K562 (cell line): Measurements from ENCODE around the gene USP48. TPM values are rescaled to one million over a fixed set of nuclear protein-coding genes. Genes with fewer than 3 reads are reported as not detected.
A peak's percentile ranks its signal among the peaks of the same experiment; 100 is the strongest.

Experiments
- ATAC-seq: fragments of 200-7000 bp; cut with Tn5 transposase; 3 replicates; pipeline ENCODE4 v1.9.1; 2020; ENCODE audit warnings: moderate library complexity
- BruUV-seq: library from RNA; stranded (reverse); fragments of 400-500 nt; replicated peaks from 2 replicates; lab custom pipeline; 2021; lab: Mats Ljungman, UMichigan
- CTCF ChIA-PET: fragments of 300-600 bp; formaldehyde crosslinking; extraction: SDS; loops from one replicate; lab custom pipeline; 2021; ENCODE audit warnings: low intra/inter-chr PET ratio; lab: Yijun Ruan, JAX
- POLR2A ChIA-PET: fragments of 300-600, 350-650 bp; sonication (Branson Sonifier 250); formaldehyde crosslinking; extraction: SDS; loops from one replicate; lab custom pipeline; 2021; ENCODE audit warnings: antibody characterized with exemption, inconsistent platforms; lab: Yijun Ruan, JAX
- DNase-seq, 4 experiments: peaks; one replicate each; pipeline versions ENCODE4 v3.0.0 to v3.0.0-alpha.2; 2011 to 2018; ENCODE audit warnings: low spot score in 3 of 4, mixed read lengths in 3 of 4; ENCODE audit errors: extremely low read depth in 1 of 4
- FAIRE-seq: peaks from 2 replicates; lab custom pipeline; 2011; peaks lifted over from hg19 to GRCh38; lab: Jason Lieb, UNC
- H2AFZ ChIP-seq: 2 replicates; pipeline ENCODE4 v1.6.0; 2011; ENCODE audit warnings: low read depth, low read length, control low read depth, inconsistent platforms
- H3K27ac ChIP-seq: fragments of 200-600 bp; 3 replicates; pipeline ENCODE4 v1.8.0; 2011; ENCODE audit warnings: low read depth, mild to moderate bottlenecking, control low read depth, inconsistent platforms, low read length, moderate library complexity, mixed read lengths; ENCODE audit errors: extremely low read depth
- H3K27me3 ChIP-seq, 2 experiments: fragments of 300-600 bp in 1 of 2; 2 replicates in 1 of 2; 3 replicates in 1 of 2; pipeline versions ENCODE4 v1.6.0 to v1.8.0; 2011; ENCODE audit warnings: inconsistent platforms in 2 of 2, low read length in 2 of 2, mild to moderate bottlenecking in 1 of 2, mixed read lengths in 1 of 2, moderate library complexity in 1 of 2; ENCODE audit not compliant: control insufficient read depth in 2 of 2, insufficient read depth in 2 of 2
- H3K36me3 ChIP-seq: fragments of 300-600 bp; 3 replicates; pipeline ENCODE4 v1.8.0; 2011; ENCODE audit warnings: mild to moderate bottlenecking, low read length, inconsistent platforms; ENCODE audit not compliant: control insufficient read depth, insufficient read depth
- H3K4me1 ChIP-seq, 2 experiments: fragments of 200-600 bp in 1 of 2; replicated peaks in 1 of 2; 2 replicates in 1 of 2; 3 replicates in 1 of 2; pipeline versions ENCODE4 v1.5.1 to v1.8.0; 2011; ENCODE audit warnings: inconsistent platforms in 2 of 2, low read length in 2 of 2, mild to moderate bottlenecking in 1 of 2, mixed read lengths in 1 of 2, moderate library complexity in 1 of 2; ENCODE audit not compliant: control insufficient read depth in 2 of 2, insufficient read depth in 2 of 2
- H3K4me2 ChIP-seq: 2 replicates; pipeline ENCODE4 v1.6.1; 2011; ENCODE audit warnings: low read length, control low read depth, inconsistent platforms, mixed read lengths; ENCODE audit not compliant: insufficient read depth
- H3K4me3 ChIP-seq: fragments of 200-600 bp; sonication (generic), shearing (Covaris generic); 2 replicates; pipeline ENCODE4 v1.5.1; 2016; ENCODE audit warnings: control low read depth, inconsistent platforms
- H3K79me2 ChIP-seq: fragments of 200-600 bp; 3 replicates; pipeline ENCODE4 v1.8.0; 2011; ENCODE audit warnings: low read length, inconsistent platforms; ENCODE audit not compliant: control insufficient read depth, insufficient read depth
- H3K9ac ChIP-seq, 2 experiments: 2 replicates each; pipeline versions ENCODE4 v1.6.0 to v1.6.1; 2011; ENCODE audit warnings: low read depth in 2 of 2, low read length in 2 of 2, control low read depth in 1 of 2, inconsistent platforms in 1 of 2, mild to moderate bottlenecking in 1 of 2, mixed read lengths in 1 of 2; ENCODE audit not compliant: insufficient read depth in 1 of 2
- H3K9me1 ChIP-seq: one replicate; pipeline ENCODE4 v1.6.0; 2011; ENCODE audit warnings: inconsistent platforms, mild to moderate bottlenecking, low read length, moderate library complexity; ENCODE audit not compliant: control insufficient read depth, insufficient read depth
- H3K9me3 ChIP-seq: replicated peaks from 2 replicates; pipeline ENCODE4 v1.5.1; 2011; ENCODE audit warnings: low read depth, low read length, inconsistent platforms; ENCODE audit not compliant: control insufficient read depth, insufficient read depth
- H4K20me1 ChIP-seq: replicated peaks from 2 replicates; pipeline ENCODE4 v1.6.1; 2011; ENCODE audit warnings: low read length, inconsistent platforms, mixed read lengths; ENCODE audit not compliant: control insufficient read depth, insufficient read depth
- ARID1B ChIP-seq: fragments of 450-650 bp; IDR thresholded peaks from 2 replicates; pipeline ENCODE4 v1.6.1; 2016; ENCODE audit warnings: antibody characterized with exemption, mild to moderate bottlenecking, inconsistent platforms
- BRD9 ChIP-seq: fragments of 450-650 bp; IDR thresholded peaks from 2 replicates; pipeline ENCODE4 v1.6.1; 2018; ENCODE audit warnings: low read depth; ENCODE audit not compliant: partially characterized antibody
- CHD2 ChIP-seq: IDR thresholded peaks from 2 replicates; pipeline ENCODE4 v1.6.1; 2011; ENCODE audit warnings: low read depth, low read length
- DPF2 ChIP-seq: fragments of 450-650 bp; IDR thresholded peaks from 2 replicates; pipeline ENCODE4 v1.6.1; 2016
- HDAC1 ChIP-seq, 2 experiments: fragments of 450-650 bp; IDR thresholded peaks; 2 replicates each; pipeline ENCODE4 v1.6.1; 2016 to 2017; ENCODE audit warnings: inconsistent platforms in 1 of 2, mild to moderate bottlenecking in 1 of 2, moderate library complexity in 1 of 2
- HOXB6 ChIP-seq: fragments of 250-450 bp; sonication (Bioruptor Pico); IDR thresholded peaks from 2 replicates; pipeline ENCODE4 v1.5.1; 2022; ENCODE audit warnings: mild to moderate bottlenecking, borderline replicate concordance
- MED1 ChIP-seq: sonication (generic); formaldehyde crosslinking; IDR thresholded peaks from 2 replicates; pipeline ENCODE4 v1.8.1; 2023; ENCODE audit warnings: missing genetic modification reagents, borderline replicate concordance
- MTA2 ChIP-seq: fragments of 450-650 bp; IDR thresholded peaks from 2 replicates; pipeline ENCODE4 v1.6.1; 2016; ENCODE audit warnings: low read depth
- SMARCE1 ChIP-seq: fragments of 450-650 bp; IDR thresholded peaks from 2 replicates; pipeline ENCODE4 v1.7.1; 2016; ENCODE audit warnings: mild to moderate bottlenecking
- ZNF384 ChIP-seq: IDR thresholded peaks from 2 replicates; pipeline ENCODE4 v1.6.1; 2012; ENCODE audit warnings: low read depth, low read length, improper control_type of control experiment
- WGBS: fragments of 100-300 bp; shearing (Covaris generic); methylation state at CpG from one replicate; pipeline ENCODE4 v1.1.6; 2016; ENCODE audit warnings: low coverage, mixed read lengths; ENCODE audit not compliant: insufficient coverage; ENCODE audit errors: missing lambda C conversion rate; 5-methylcytosine and 5-hydroxymethylcytosine counted together
- in situ Hi-C: fragments of 300-500 bp; cut with MboI; formaldehyde crosslinking; loops from 4 replicates; pipeline ENCODE4 v1.15.0; 2018; ENCODE audit warnings: inconsistent platforms, mixed read lengths
- intact Hi-C: fragments of 100-400 bp; cut with micrococcal nuclease; formaldehyde crosslinking; loops from 2 replicates; pipeline ENCODE4 v1.14.2; 2022
- polyA plus RNA-seq, 8 experiments: library from polyadenylated mRNA; depleted of rRNA in 4 of 8; stranded (reverse) in 5 of 8; unstranded in 3 of 8; fragments of >200 nt; fragmentation: Nextera tagmentation in 2 of 8; fragmentation: Illumina TruSeq in 1 of 8; extraction: Ambion mirVana in 2 of 8; extraction: Trizol in 1 of 8; gene quantifications; 2 replicates each; pipeline versions ENCODE4 v1.2.1 to v1.2.3, GENCODE V29; 2011 to 2014; ENCODE audit warnings: inconsistent platforms in 1 of 8, missing spikeins in 1 of 8
- total RNA-seq, 7 experiments: library from RNA; depleted of rRNA in 6 of 7; stranded (reverse); fragments of >200 nt in 6 of 7; fragmentation: Illumina TruSeq in 2 of 7; extraction: Trizol in 2 of 7; gene quantifications; 2 replicates each; pipeline versions ENCODE4 v1.2.1 to v1.2.3, GENCODE V29; 2011 to 2021; ENCODE audit warnings: low replicate concordance in 1 of 7

Gene USP48
- total and polyA plus RNA-seq, 9 of the 15 experiments (the other 6 are each of a cell fraction or from before 2014, with no cell fraction given) = 23.3 to 123 (median 106) TPM

DNA sequence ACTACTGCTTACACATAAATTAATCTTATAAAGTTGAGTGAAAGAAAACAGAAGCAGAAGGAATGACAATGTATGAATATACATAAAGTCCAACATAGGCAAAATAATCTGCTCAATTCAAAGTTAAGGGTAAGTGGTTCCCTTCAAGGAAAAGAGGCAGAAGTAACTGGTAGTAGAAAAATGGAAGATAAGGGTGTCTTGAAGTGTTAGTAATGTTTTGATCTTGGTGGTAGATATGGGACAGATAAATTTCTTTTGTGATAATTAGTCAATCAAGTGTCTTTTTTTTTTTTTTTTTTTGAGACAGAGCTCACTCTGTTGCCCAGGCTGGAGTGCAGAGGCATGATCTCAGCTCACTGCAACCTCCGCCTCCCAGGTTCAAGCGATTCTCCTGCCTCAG is 12.7 kb downstream of the USP48 start:
- H3K4me3 ChIP-seq = no peak overlapping the region
- POLR2A ChIA-PET = interaction anchor here (0.8 to 3.1 kb wide), 4 partner anchors 9 to 25 kb away, joined by 3 to 24 read pairs (median 4); partner anchors contain the start of gene USP48
- DNase-seq (no peak), FAIRE-seq (no peak)
- no peak overlapping the region for H3K4me2 ChIP-seq
- H3K9me1 ChIP-seq = no peaks in the 10 kb centered on the region
- H3K4me1 ChIP-seq = peaks cover 45 to 47% of the 10 kb centered on the region in 2 experiments
- peaks cover 16% of the 10 kb centered on the region for H3K36me3 ChIP-seq
- CTCF ChIA-PET = no interaction called here
- no peak overlapping the region for H2AFZ ChIP-seq
- no peaks in the 10 kb centered on the region for H3K27me3 ChIP-seq
- peaks cover 99% of the 10 kb centered on the region for H3K79me2 ChIP-seq
- no TSS peak for BruUV-seq
- peak overlapping the region; percentile 11; the same call in 1 of the 3 replicates for H3K27ac ChIP-seq
- WGBS = 68% methylated on average over 2 of the region's 2 CpGs
- H3K9me3 ChIP-seq = no peaks in the 10 kb centered on the region
- peak; percentile 17; the same call in 1 of the 2 replicates for TF ChIP-seq ZNF384
- peak; percentile 31; the same call in 1 of the 2 replicates for TF ChIP-seq ARID1B
- no peak for TF ChIP-seq BRD9
- no peak for TF ChIP-seq MED1 (CRISPR knock-in tag)
- no peak for TF ChIP-seq HOXB6
- TF ChIP-seq MTA2 = 0 out of 2 replicates have a peak, but pooled peaks have one; percentile 7
- TF ChIP-seq SMARCE1 = peak; percentile 40; the same call in 1 of the 2 replicates
- 0 out of 2 replicates have a peak, but pooled peaks have one; percentile 35 for TF ChIP-seq DPF2
- no peak for TF ChIP-seq CHD2
- TF ChIP-seq HDAC1 (IDR thresholded peaks at IDR 0.05) = 0 out of 4 replicates have a peak, but pooled peaks of 1 of the 2 experiments have one; percentile 11
- TF ChIP-seq, all 486 proteins: peak for 6
- H4K20me1 ChIP-seq = peaks cover 16% of the 10 kb centered on the region
- no peak for ATAC-seq
- in situ Hi-C loops (no loop called here), intact Hi-C loops (no loop called here)
- no peak overlapping the region for H3K9ac ChIP-seq
